ENCODE measurements around the gene ARPC5L. TPM values are rescaled to one million over a fixed set of nuclear protein-coding genes. Genes with fewer than 3 reads are reported as not detected.

Gene ARPC5L
- total RNA-seq, 1 experiment from 2014 or later: 50.0 TPM

DNA sequence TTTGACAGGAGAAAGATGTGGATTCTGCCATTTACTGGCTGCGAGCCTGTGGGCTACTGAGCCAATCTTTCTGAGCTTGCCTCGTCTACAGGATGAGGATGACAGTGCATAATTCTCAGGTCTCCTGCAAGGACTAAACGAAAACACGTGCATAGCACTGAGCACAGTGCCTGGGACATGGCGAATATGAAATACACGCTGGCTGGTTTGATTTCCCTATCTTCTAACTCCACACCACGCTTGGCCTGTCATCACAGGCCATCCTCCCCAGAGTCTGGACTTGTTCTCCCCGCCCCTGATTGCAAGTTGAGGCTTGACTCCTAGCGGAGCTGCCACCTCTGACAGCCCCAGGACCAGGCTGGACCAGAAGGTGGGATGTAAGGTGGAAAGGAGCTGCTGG lies 37.9 kb downstream of the ARPC5L start:
- DNase-seq (ENCODE audit: low read depth, low spot score) (no peak), ATAC-seq (no peak)
- Histone ChIP-seq H3K4me3 (replicated peaks in 1 of 2; ENCODE audit: low read depth in 1 of 2, low read length in 2 of 2) (no peak overlapping the region), H3K9me2 (ENCODE audit: insufficient read depth) (no peaks in the 10 kb centered on the region), H4K20me1 (ENCODE audit: insufficient read depth) (no peaks in the 10 kb centered on the region), H3K36me3 (ENCODE audit: control insufficient read depth in 1 of 2, insufficient read depth in 2 of 2, low read length in 2 of 2) (peaks cover 0 to 2% of the 10 kb centered on the region in 2 experiments; a peak in 1 of 4 replicates), H3K79me2 (ENCODE audit: insufficient read depth, low read length) (no peaks in the 10 kb centered on the region), H3K4me1 (ENCODE audit: control insufficient read depth in 1 of 2, insufficient read depth in 2 of 2, low read length in 2 of 2) (no peaks in the 10 kb centered on the region), H3K9ac (ENCODE audit: low read length) (no peak overlapping the region), H3K9me3 (ENCODE audit: control insufficient read depth in 1 of 2, insufficient read depth in 1 of 2, low read depth in 1 of 2, low read length in 2 of 2) (no peaks in the 10 kb centered on the region), H3K27ac (ENCODE audit: low read depth, low read length) (no peak overlapping the region), H3K4me2 (ENCODE audit: low read length) (no peak overlapping the region), H3K27me3 (ENCODE audit: insufficient read depth, low read length) (no peaks in the 10 kb centered on the region), H2AFZ (ENCODE audit: low read depth, low read length, poor library complexity, severe bottlenecking) (no peak overlapping the region)
- intact Hi-C loops (cut with micrococcal nuclease): no loop called here
- RAD21 ChIA-PET (ENCODE audit: low non-redundant PET in 1 of 2, low total read pairs in 2 of 2, uncharacterized antibody in 2 of 2, unreplicated experiment in 2 of 2): no interaction called here
- BruUV-seq (replicated peaks): no TSS peak
- POLR2A ChIA-PET: no interaction called here
- CTCF ChIA-PET: no interaction called here
- TF ChIP-seq, protein P1, sequence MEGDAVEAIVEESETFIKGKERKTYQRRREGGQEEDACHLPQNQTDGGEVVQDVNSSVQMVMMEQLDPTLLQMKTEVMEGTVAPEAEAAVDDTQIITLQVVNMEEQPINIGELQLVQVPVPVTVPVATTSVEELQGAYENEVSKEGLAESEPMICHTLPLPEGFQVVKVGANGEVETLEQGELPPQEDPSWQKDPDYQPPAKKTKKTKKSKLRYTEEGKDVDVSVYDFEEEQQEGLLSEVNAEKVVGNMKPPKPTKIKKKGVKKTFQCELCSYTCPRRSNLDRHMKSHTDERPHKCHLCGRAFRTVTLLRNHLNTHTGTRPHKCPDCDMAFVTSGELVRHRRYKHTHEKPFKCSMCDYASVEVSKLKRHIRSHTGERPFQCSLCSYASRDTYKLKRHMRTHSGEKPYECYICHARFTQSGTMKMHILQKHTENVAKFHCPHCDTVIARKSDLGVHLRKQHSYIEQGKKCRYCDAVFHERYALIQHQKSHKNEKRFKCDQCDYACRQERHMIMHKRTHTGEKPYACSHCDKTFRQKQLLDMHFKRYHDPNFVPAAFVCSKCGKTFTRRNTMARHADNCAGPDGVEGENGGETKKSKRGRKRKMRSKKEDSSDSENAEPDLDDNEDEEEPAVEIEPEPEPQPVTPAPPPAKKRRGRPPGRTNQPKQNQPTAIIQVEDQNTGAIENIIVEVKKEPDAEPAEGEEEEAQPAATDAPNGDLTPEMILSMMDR (IDR thresholded peaks at IDR 0.05 in 2 of 3, conservative IDR thresholded peaks at IDR 0.05 in 1 of 3; ENCODE audit: borderline replicate concordance in 1 of 3, insufficient read depth in 1 of 3, low read depth in 2 of 3, low read length in 2 of 3): no peak
- no peak for TF ChIP-seq EGR1 (IDR thresholded peaks at IDR 0.05; ENCODE audit: low read depth)
- TF ChIP-seq, protein P2, sequence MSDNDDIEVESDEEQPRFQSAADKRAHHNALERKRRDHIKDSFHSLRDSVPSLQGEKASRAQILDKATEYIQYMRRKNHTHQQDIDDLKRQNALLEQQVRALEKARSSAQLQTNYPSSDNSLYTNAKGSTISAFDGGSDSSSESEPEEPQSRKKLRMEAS (IDR thresholded peaks at IDR 0.05): no peak
- no peak for TF ChIP-seq EZH2phosphoT487 (IDR thresholded peaks at IDR 0.05; ENCODE audit: borderline replicate concordance)
- TF ChIP-seq, protein P3, sequence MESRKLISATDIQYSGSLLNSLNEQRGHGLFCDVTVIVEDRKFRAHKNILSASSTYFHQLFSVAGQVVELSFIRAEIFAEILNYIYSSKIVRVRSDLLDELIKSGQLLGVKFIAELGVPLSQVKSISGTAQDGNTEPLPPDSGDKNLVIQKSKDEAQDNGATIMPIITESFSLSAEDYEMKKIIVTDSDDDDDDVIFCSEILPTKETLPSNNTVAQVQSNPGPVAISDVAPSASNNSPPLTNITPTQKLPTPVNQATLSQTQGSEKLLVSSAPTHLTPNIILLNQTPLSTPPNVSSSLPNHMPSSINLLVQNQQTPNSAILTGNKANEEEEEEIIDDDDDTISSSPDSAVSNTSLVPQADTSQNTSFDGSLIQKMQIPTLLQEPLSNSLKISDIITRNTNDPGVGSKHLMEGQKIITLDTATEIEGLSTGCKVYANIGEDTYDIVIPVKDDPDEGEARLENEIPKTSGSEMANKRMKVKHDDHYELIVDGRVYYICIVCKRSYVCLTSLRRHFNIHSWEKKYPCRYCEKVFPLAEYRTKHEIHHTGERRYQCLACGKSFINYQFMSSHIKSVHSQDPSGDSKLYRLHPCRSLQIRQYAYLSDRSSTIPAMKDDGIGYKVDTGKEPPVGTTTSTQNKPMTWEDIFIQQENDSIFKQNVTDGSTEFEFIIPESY (IDR thresholded peaks at IDR 0.05; ENCODE audit: extremely low read depth, insufficient replicate concordance, low read length): no peak
- TF ChIP-seq POLR2AphosphoS5 (IDR thresholded peaks at IDR 0.05; ENCODE audit: low read depth, low read length): no peak
- no peak for TF ChIP-seq SIN3A (IDR thresholded peaks at IDR 0.05; ENCODE audit: low read depth)
- no peak for TF ChIP-seq POLR2A (IDR thresholded peaks at IDR 0.05; ENCODE audit: borderline replicate concordance, extremely low read depth, insufficient read depth, insufficient read length)
- TF ChIP-seq EZH2 (IDR thresholded peaks at IDR 0.05): no peak
- no peak for TF ChIP-seq FOSL1 (IDR thresholded peaks at IDR 0.05; ENCODE audit: low read depth)
- TF ChIP-seq YY1 (IDR thresholded peaks at IDR 0.05; ENCODE audit: extremely low read depth, insufficient replicate concordance, low read depth, low read length): no peak
- no peak for TF ChIP-seq SP1 (IDR thresholded peaks at IDR 0.05; ENCODE audit: low read depth)
- TF ChIP-seq, protein P4, sequence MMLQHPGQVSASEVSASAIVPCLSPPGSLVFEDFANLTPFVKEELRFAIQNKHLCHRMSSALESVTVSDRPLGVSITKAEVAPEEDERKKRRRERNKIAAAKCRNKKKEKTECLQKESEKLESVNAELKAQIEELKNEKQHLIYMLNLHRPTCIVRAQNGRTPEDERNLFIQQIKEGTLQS (IDR thresholded peaks at IDR 0.05): no peak
- TF ChIP-seq CBX3 (IDR thresholded peaks at IDR 0.05; ENCODE audit: low read depth): no peak
- no peak for TF ChIP-seq ELF1 (IDR thresholded peaks at IDR 0.05; ENCODE audit: borderline replicate concordance, low read depth)
- no peak for TF ChIP-seq RAD21 (IDR thresholded peaks at IDR 0.05; ENCODE audit: low read depth)
- TF ChIP-seq SRF (IDR thresholded peaks at IDR 0.05; ENCODE audit: low read depth): no peak

All from HCT116 (cell line).